ENCODE measurements around the gene EFTUD2.

GRCh38 chr17:44912763-44913544 lies 13.7 kb upstream of the EFTUD2 start:
- TF ChIP-seq POLR2A (IDR thresholded peaks at IDR 0.05), result no peak
- no peak for TF ChIP-seq CTCF (IDR thresholded peaks at IDR 0.05 in 8 of 11, conservative IDR thresholded peaks at IDR 0.05 in 3 of 11)
- no peak for TF ChIP-seq POLR2AphosphoS5 (IDR thresholded peaks at IDR 0.05)
